Mesendoderm (in vitro differentiated cells): Measurements from ENCODE around the gene ANKRD66.

ENCODE experiments used
- DNase-seq: peaks from one replicate; pipeline ENCODE4 v3.0.0; 2013
- H2AK5ac ChIP-seq: 2 replicates; pipeline ENCODE4 v1.6.1; 2013; ENCODE audit warnings: low read length, inconsistent platforms
- H2BK120ac ChIP-seq: 2 replicates; pipeline ENCODE4 v1.6.1; 2013; ENCODE audit warnings: low read depth, mild to moderate bottlenecking, low read length, moderate library complexity, mixed read lengths
- H2BK15ac ChIP-seq: replicated peaks from 2 replicates; pipeline ENCODE4 v1.6.1; 2013; ENCODE audit warnings: low read depth, mild to moderate bottlenecking, moderate library complexity
- H2BK5ac ChIP-seq: 2 replicates; pipeline ENCODE4 v1.6.1; 2013; ENCODE audit warnings: low read length, inconsistent platforms
- H3K18ac ChIP-seq: 2 replicates; pipeline ENCODE4 v1.6.1; 2013; ENCODE audit warnings: mild to moderate bottlenecking, low read length, mixed read lengths
- H3K23ac ChIP-seq: one replicate; pipeline ENCODE4 v1.6.1; 2013; ENCODE audit warnings: low read length
- H3K27ac ChIP-seq: 2 replicates; pipeline ENCODE4 v1.5.1; 2013; ENCODE audit warnings: low read depth, mild to moderate bottlenecking, inconsistent platforms, low read length, moderate library complexity
- H3K27me3 ChIP-seq: 2 replicates; pipeline ENCODE4 v1.6.1; 2013; ENCODE audit warnings: low read length, control low read depth, mild to moderate bottlenecking, inconsistent platforms; ENCODE audit not compliant: insufficient read depth, poor library complexity
- H3K36me3 ChIP-seq: 2 replicates; pipeline ENCODE4 v1.6.1; 2013; ENCODE audit warnings: low read length, inconsistent platforms; ENCODE audit not compliant: control insufficient read depth, insufficient read depth
- H3K4ac ChIP-seq: one replicate; pipeline ENCODE4 v1.6.1; 2013; ENCODE audit warnings: low read depth, mild to moderate bottlenecking, low read length, moderate library complexity
- H3K4me1 ChIP-seq: 2 replicates; pipeline ENCODE4 v1.6.1; 2013; ENCODE audit warnings: low read depth, low read length, inconsistent platforms; ENCODE audit not compliant: control insufficient read depth
- H3K4me2 ChIP-seq: 2 replicates; pipeline ENCODE4 v1.6.1; 2013; ENCODE audit warnings: low read length
- H3K4me3 ChIP-seq: 2 replicates; pipeline ENCODE4 v1.5.1; 2013; ENCODE audit warnings: mild to moderate bottlenecking, low read length
- H3K56ac ChIP-seq: one replicate; pipeline ENCODE4 v1.6.1; 2013; ENCODE audit warnings: low read length
- H3K79me1 ChIP-seq: 2 replicates; pipeline ENCODE4 v1.6.1; 2013; ENCODE audit warnings: low read length, inconsistent platforms
- H3K79me2 ChIP-seq: 2 replicates; pipeline ENCODE4 v1.6.1; 2013; ENCODE audit warnings: mild to moderate bottlenecking, low read length; ENCODE audit not compliant: control insufficient read depth, insufficient read depth
- H3K9ac ChIP-seq: 2 replicates; pipeline ENCODE4 v1.6.1; 2013; ENCODE audit warnings: low read length, inconsistent platforms
- H4K5ac ChIP-seq: one replicate; pipeline ENCODE4 v1.6.1; 2013; ENCODE audit warnings: low read length
- H4K8ac ChIP-seq: one replicate; pipeline ENCODE4 v1.6.1; 2013; ENCODE audit warnings: low read depth, mild to moderate bottlenecking, control low read depth, low read length, moderate library complexity
- WGBS: extraction: QIAGEN DNeasy Blood & Tissue Kit; methylation state at CpG from one replicate; pipeline ENCODE4 v1.1.7; 2013; ENCODE audit warnings: low lambda C conversion rate, missing lambda C conversion rate; ENCODE audit not compliant: insufficient coverage; ENCODE audit errors: extremely low coverage; 5-methylcytosine and 5-hydroxymethylcytosine counted together

The ANKRD66 gene

GRCh38 chr6:46792635-46793034 is 45.9 kb downstream of the ANKRD66 start:
- no peak overlapping the region for H3K4me2 ChIP-seq
- H2BK5ac ChIP-seq, result no peak overlapping the region
- no peak overlapping the region for H3K23ac ChIP-seq
- no peak overlapping the region for H2AK5ac ChIP-seq
- H3K36me3 ChIP-seq, result no peaks in the 10 kb centered on the region
- DNase-seq, result no peak
- H3K79me2 ChIP-seq, result no peaks in the 10 kb centered on the region
- no peak overlapping the region for H3K4ac ChIP-seq
- WGBS, result no CpG with 5 or more reads among the region's 1 CpG
- H3K4me3 ChIP-seq, result no peak overlapping the region
- H4K8ac ChIP-seq, result no peak overlapping the region
- H3K9ac ChIP-seq, result no peak overlapping the region
- H3K79me1 ChIP-seq, result no peaks in the 10 kb centered on the region
- no peak overlapping the region for H3K27ac ChIP-seq
- H3K27me3 ChIP-seq, result no peaks in the 10 kb centered on the region
- no peaks in the 10 kb centered on the region for H3K4me1 ChIP-seq
- H4K5ac ChIP-seq, result no peak overlapping the region
- H2BK120ac ChIP-seq, result no peak overlapping the region
- H3K18ac ChIP-seq, result no peak overlapping the region
- no peak overlapping the region for H3K56ac ChIP-seq
- H2BK15ac ChIP-seq, result no peak overlapping the region

- H2BK5ac ChIP-seq, result no peak within 1 kb of the TSS
- no peaks in the 10 kb centered on the region for H3K79me2 ChIP-seq
- H3K4ac ChIP-seq, result no peak within 1 kb of the TSS
- no peak for DNase-seq
- H2AK5ac ChIP-seq, result no peak within 1 kb of the TSS
- no peak within 1 kb of the TSS for H3K23ac ChIP-seq
- H3K4me2 ChIP-seq, result no peak within 1 kb of the TSS
- no peak within 1 kb of the TSS for H3K4me3 ChIP-seq
- H2BK15ac ChIP-seq, result no peak within 1 kb of the TSS
- WGBS, result no CpG with 5 or more reads among the region's 8 CpGs
- no peak within 1 kb of the TSS for H2BK120ac ChIP-seq
- no peaks in the 10 kb centered on the region for H3K4me1 ChIP-seq
- no peak within 1 kb of the TSS for H4K8ac ChIP-seq
- no peaks in the 10 kb centered on the region for H3K79me1 ChIP-seq
- no peak within 1 kb of the TSS for H3K18ac ChIP-seq
- H3K27ac ChIP-seq, result no peak within 1 kb of the TSS
- H3K9ac ChIP-seq, result no peak within 1 kb of the TSS
- H4K5ac ChIP-seq, result no peak within 1 kb of the TSS
- H3K36me3 ChIP-seq, result no peaks in the 10 kb centered on the region
- no peaks in the 10 kb centered on the region for H3K27me3 ChIP-seq
- no peak within 1 kb of the TSS for H3K56ac ChIP-seq
Measured at GRCh38 chr6:46793138-46793537, 46.4 kb downstream of the ANKRD66 start, which contains the start of gene MEP1A. TSS of gene MEP1A (plus strand) at chr6:46793389. CDS start at chr6:46793399, 10 bp downstream.

- Histone ChIP-seq H3K27me3 (no peaks in the 10 kb centered on the region), H3K79me2 (no peaks in the 10 kb centered on the region), H3K9ac (no peak overlapping the region), H3K27ac (no peak overlapping the region), H2AK5ac (no peak overlapping the region), H3K4me3 (no peak overlapping the region), H4K8ac (no peak overlapping the region), H3K79me1 (no peaks in the 10 kb centered on the region), H3K4ac (no peak overlapping the region), H3K4me1 (no peaks in the 10 kb centered on the region), H2BK15ac (no peak overlapping the region), H2BK5ac (no peak overlapping the region), H3K36me3 (no peaks in the 10 kb centered on the region), H2BK120ac (no peak overlapping the region), H3K56ac (no peak overlapping the region), H4K5ac (no peak overlapping the region), H3K23ac (no peak overlapping the region), H3K4me2 (no peak overlapping the region), H3K18ac (no peak overlapping the region)
- WGBS, result no CpG with 5 or more reads among the region's 3 CpGs
- no peak for DNase-seq
Measured at GRCh38 chr6:46794068-46794467, 47.3 kb downstream of the ANKRD66 start.

GRCh38 chr6:46795816-46796215 is 49.1 kb downstream of the ANKRD66 start:
- Histone ChIP-seq H4K5ac (no peak overlapping the region), H3K4me3 (no peak overlapping the region), H3K18ac (no peak overlapping the region), H3K27ac (no peak overlapping the region), H3K79me2 (no peaks in the 10 kb centered on the region), H3K9ac (no peak overlapping the region), H2BK120ac (no peak overlapping the region), H3K27me3 (no peaks in the 10 kb centered on the region), H2BK15ac (no peak overlapping the region), H3K4me1 (no peaks in the 10 kb centered on the region), H3K79me1 (no peaks in the 10 kb centered on the region), H3K23ac (no peak overlapping the region), H4K8ac (no peak overlapping the region), H3K4me2 (no peak overlapping the region), H2BK5ac (no peak overlapping the region), H3K4ac (no peak overlapping the region), H3K36me3 (no peaks in the 10 kb centered on the region), H2AK5ac (no peak overlapping the region), H3K56ac (no peak overlapping the region)
- no peak for DNase-seq
- WGBS, result no CpG with 5 or more reads among the region's 3 CpGs

- no peaks in the 10 kb centered on the region for H3K27me3 ChIP-seq
- H2BK5ac ChIP-seq, result no peak overlapping the region
- no peak overlapping the region for H2AK5ac ChIP-seq
- H4K5ac ChIP-seq, result no peak overlapping the region
- no peak overlapping the region for H3K56ac ChIP-seq
- no peak for DNase-seq
- no peak overlapping the region for H3K18ac ChIP-seq
- H3K4me2 ChIP-seq, result no peak overlapping the region
- no peaks in the 10 kb centered on the region for H3K36me3 ChIP-seq
- no peak overlapping the region for H3K23ac ChIP-seq
- no peaks in the 10 kb centered on the region for H3K79me2 ChIP-seq
- no peak overlapping the region for H3K4me3 ChIP-seq
- H2BK15ac ChIP-seq, result no peak overlapping the region
- no peaks in the 10 kb centered on the region for H3K79me1 ChIP-seq
- no peak overlapping the region for H3K4ac ChIP-seq
- no peak overlapping the region for H3K9ac ChIP-seq
- H3K4me1 ChIP-seq, result no peaks in the 10 kb centered on the region
- no peak overlapping the region for H3K27ac ChIP-seq
- WGBS, result no CpG with 5 or more reads among the region's 5 CpGs
- no peak overlapping the region for H4K8ac ChIP-seq
- no peak overlapping the region for H2BK120ac ChIP-seq
Measured at GRCh38 chr6:46796848-46797580, 50.3 kb downstream of the ANKRD66 start.

GRCh38 chr6:46799657-46800056 is 52.9 kb downstream of the ANKRD66 start:
- H3K79me1 ChIP-seq, result no peaks in the 10 kb centered on the region
- H3K4ac ChIP-seq, result no peak overlapping the region
- H3K27me3 ChIP-seq, result no peaks in the 10 kb centered on the region
- H3K9ac ChIP-seq, result no peak overlapping the region
- H2BK5ac ChIP-seq, result no peak overlapping the region
- no peak overlapping the region for H4K8ac ChIP-seq
- H2BK15ac ChIP-seq, result no peak overlapping the region
- H3K23ac ChIP-seq, result no peak overlapping the region
- WGBS, result no CpG with 5 or more reads among the region's 1 CpG
- no peak overlapping the region for H3K4me3 ChIP-seq
- no peaks in the 10 kb centered on the region for H3K36me3 ChIP-seq
- H4K5ac ChIP-seq, result no peak overlapping the region
- H3K4me1 ChIP-seq, result no peaks in the 10 kb centered on the region
- no peaks in the 10 kb centered on the region for H3K79me2 ChIP-seq
- no peak overlapping the region for H3K56ac ChIP-seq
- H3K4me2 ChIP-seq, result no peak overlapping the region
- H3K18ac ChIP-seq, result no peak overlapping the region
- no peak for DNase-seq
- no peak overlapping the region for H2AK5ac ChIP-seq
- H2BK120ac ChIP-seq, result no peak overlapping the region
- H3K27ac ChIP-seq, result no peak overlapping the region
